ENCODE data around the gene SH3GLB2.

SH3GLB2 gene

GRCh38 chr9:129012343-129012742, 15.8 kb downstream of the SH3GLB2 start:
- no peak for DNase-seq (ENCODE audit: extremely low read depth, insufficient read length)
- Histone ChIP-seq H3K36me3 (ENCODE audit: control insufficient read depth, insufficient read depth, low read length) (peaks cover 23% of the 10 kb centered on the region), H3K27me3 (replicated peaks; ENCODE audit: control insufficient read depth, insufficient read depth, low read length) (no peaks in the 10 kb centered on the region), H3K4me3 (replicated peaks; ENCODE audit: low read depth, low read length) (no peak overlapping the region)
- TF ChIP-seq, protein P1, sequence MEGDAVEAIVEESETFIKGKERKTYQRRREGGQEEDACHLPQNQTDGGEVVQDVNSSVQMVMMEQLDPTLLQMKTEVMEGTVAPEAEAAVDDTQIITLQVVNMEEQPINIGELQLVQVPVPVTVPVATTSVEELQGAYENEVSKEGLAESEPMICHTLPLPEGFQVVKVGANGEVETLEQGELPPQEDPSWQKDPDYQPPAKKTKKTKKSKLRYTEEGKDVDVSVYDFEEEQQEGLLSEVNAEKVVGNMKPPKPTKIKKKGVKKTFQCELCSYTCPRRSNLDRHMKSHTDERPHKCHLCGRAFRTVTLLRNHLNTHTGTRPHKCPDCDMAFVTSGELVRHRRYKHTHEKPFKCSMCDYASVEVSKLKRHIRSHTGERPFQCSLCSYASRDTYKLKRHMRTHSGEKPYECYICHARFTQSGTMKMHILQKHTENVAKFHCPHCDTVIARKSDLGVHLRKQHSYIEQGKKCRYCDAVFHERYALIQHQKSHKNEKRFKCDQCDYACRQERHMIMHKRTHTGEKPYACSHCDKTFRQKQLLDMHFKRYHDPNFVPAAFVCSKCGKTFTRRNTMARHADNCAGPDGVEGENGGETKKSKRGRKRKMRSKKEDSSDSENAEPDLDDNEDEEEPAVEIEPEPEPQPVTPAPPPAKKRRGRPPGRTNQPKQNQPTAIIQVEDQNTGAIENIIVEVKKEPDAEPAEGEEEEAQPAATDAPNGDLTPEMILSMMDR (IDR thresholded peaks at IDR 0.05; ENCODE audit: insufficient read depth, low read length, poor library complexity, severe bottlenecking) = no peak

DNA sequence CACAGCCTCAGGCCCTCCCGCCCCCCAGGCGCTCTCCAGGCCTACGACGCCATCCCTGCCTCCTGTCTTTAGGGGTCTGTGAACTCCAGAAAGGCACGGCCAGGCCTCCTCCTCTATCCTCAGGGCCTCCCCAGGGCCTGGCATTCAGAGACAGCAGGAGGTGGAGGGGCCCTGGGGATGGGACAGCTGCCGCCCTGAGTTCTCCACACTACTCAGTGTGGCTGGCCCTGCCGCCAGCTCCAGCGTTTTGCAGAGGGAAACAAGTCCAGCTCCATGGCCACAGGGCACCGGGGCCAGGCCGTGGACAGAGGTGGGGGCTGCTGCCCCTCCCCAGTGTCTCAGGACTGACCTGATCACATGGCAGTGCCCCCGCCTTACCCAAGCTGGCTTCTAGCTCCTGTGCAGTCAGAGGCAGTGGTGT, 16.4 kb downstream of the SH3GLB2 start:
- DNase-seq (ENCODE audit: extremely low read depth, insufficient read length) = no peak
- no peaks in the 10 kb centered on the region for H3K27me3 ChIP-seq (replicated peaks; ENCODE audit: control insufficient read depth, insufficient read depth, low read length)
- TF ChIP-seq, protein P1 (IDR thresholded peaks at IDR 0.05; ENCODE audit: insufficient read depth, low read length, poor library complexity, severe bottlenecking) = no peak
- no peak overlapping the region for H3K4me3 ChIP-seq (replicated peaks; ENCODE audit: low read depth, low read length)
- peaks cover 26% of the 10 kb centered on the region for H3K36me3 ChIP-seq (ENCODE audit: control insufficient read depth, insufficient read depth, low read length)

DNA sequence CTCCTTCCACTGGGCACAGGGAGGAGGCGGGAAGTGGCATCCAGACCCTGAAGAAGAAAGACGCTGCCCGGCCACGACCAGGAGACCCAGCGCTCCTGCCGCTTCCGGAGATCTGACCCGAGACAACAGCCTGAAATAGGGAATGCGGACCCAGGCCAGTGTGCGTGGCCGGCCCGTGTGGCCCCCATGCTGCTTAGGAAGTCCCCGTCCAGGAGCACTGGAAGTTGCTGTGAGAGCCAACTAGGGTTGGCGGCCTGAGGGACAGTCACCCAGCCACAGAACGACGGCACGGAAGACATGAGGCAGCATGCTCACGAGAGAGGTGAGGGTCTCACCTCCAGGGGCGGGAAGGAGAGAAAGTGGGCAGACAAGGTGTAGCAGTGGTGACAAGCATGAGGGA, 17.0 kb downstream of the SH3GLB2 start:
- no peak for DNase-seq (ENCODE audit: extremely low read depth, insufficient read length)
- Histone ChIP-seq H3K27me3 (replicated peaks; ENCODE audit: control insufficient read depth, insufficient read depth, low read length) (no peaks in the 10 kb centered on the region), H3K4me3 (replicated peaks; ENCODE audit: low read depth, low read length) (no peak overlapping the region), H3K36me3 (ENCODE audit: control insufficient read depth, insufficient read depth, low read length) (peaks cover 31% of the 10 kb centered on the region)
- TF ChIP-seq, protein P1 (IDR thresholded peaks at IDR 0.05; ENCODE audit: insufficient read depth, low read length, poor library complexity, severe bottlenecking) = no peak

- TF ChIP-seq, protein P1 (IDR thresholded peaks at IDR 0.05; ENCODE audit: insufficient read depth, low read length, poor library complexity, severe bottlenecking) = no peak
- Histone ChIP-seq H3K36me3 (ENCODE audit: control insufficient read depth, insufficient read depth, low read length) (peaks cover 37% of the 10 kb centered on the region), H3K27me3 (replicated peaks; ENCODE audit: control insufficient read depth, insufficient read depth, low read length) (no peaks in the 10 kb centered on the region), H3K4me3 (replicated peaks; ENCODE audit: low read depth, low read length) (no peak overlapping the region)
- DNase-seq (ENCODE audit: extremely low read depth, insufficient read length) = no peak
These were observed 17.7 kb downstream of the SH3GLB2 start for GRCh38 chr9:129010267-129010975.

GRCh38 chr9:129009584-129010141, 18.5 kb downstream of the SH3GLB2 start:
- peaks cover 43% of the 10 kb centered on the region for H3K36me3 ChIP-seq (ENCODE audit: control insufficient read depth, insufficient read depth, low read length)
- no peak overlapping the region for H3K4me3 ChIP-seq (replicated peaks; ENCODE audit: low read depth, low read length)

More at GRCh38 chr9:129009584-129010141, 18.5 kb downstream of the SH3GLB2 start:
- H3K27me3 ChIP-seq (replicated peaks; ENCODE audit: control insufficient read depth, insufficient read depth, low read length) = no peaks in the 10 kb centered on the region
- TF ChIP-seq, protein P1 (IDR thresholded peaks at IDR 0.05; ENCODE audit: insufficient read depth, low read length, poor library complexity, severe bottlenecking) = no peak
- no peak for DNase-seq (ENCODE audit: extremely low read depth, insufficient read length)
